Upper lobe of left lung (tissue), 6 donors: ENCODE results near the gene TRIM14. TPM values are rescaled to one million over a fixed set of nuclear protein-coding genes. Genes with fewer than 3 reads are reported as not detected.
"Not testable (repeated sequence)": the region's sequence is repeated elsewhere in the genome, so short reads cannot be mapped to it uniquely, and the experiment has no call there.

Experiments used
- ATAC-seq, 2 donors: fragments of 200-7000 bp; cut with Tn5 transposase; one replicate each; pipeline ENCODE4 v1.9.1; 2022; ENCODE audit warnings: mild to moderate bottlenecking in 2 of 2, moderate library complexity in 2 of 2; ENCODE audit not compliant: low FRiP score in 2 of 2
- DNase-seq, 2 donors: peaks; one replicate each; pipeline ENCODE4 v3.0.0-alpha.2; 2019 to 2020
- H3K27ac ChIP-seq, 4 donors: fragments of 200-600 bp; sonication (generic); one replicate each; pipeline ENCODE4 v1.5.1; 2016 to 2019
- H3K27me3 ChIP-seq, 4 donors: fragments of 200-600 bp; sonication (generic); one replicate each; pipeline ENCODE4 v1.5.1; 2017 to 2019
- H3K36me3 ChIP-seq, 4 donors: fragments of 200-600 bp; sonication (generic); one replicate each; pipeline ENCODE4 v1.5.1; 2016 to 2019
- H3K4me1 ChIP-seq, 4 donors: fragments of 200-600 bp; sonication (generic); one replicate each; pipeline ENCODE4 v1.5.1; 2018 to 2019
- H3K4me3 ChIP-seq, 4 donors: fragments of 200-600 bp; sonication (generic); one replicate each; pipeline ENCODE4 v1.5.1; 2017 to 2019; ENCODE audit warnings: mild to moderate bottlenecking in 2 of 4, moderate library complexity in 1 of 4
- H3K9me3 ChIP-seq, 4 donors: fragments of 200-600 bp; sonication (generic); one replicate each; pipeline ENCODE4 v1.5.1; 2018 to 2019
- EP300 ChIP-seq, 4 donors: sonication (generic); formaldehyde crosslinking; IDR thresholded peaks; one replicate each; pipeline ENCODE4 v1.5.1; 2017; ENCODE audit warnings: antibody characterized with exemption in 4 of 4, control low read depth in 2 of 4
- POLR2A ChIP-seq, 4 donors: fragments of 450-650 bp; IDR thresholded peaks; one replicate each; pipeline ENCODE4 v1.5.1; 2016 to 2017; ENCODE audit warnings: antibody characterized with exemption in 4 of 4, mild to moderate bottlenecking in 2 of 4
- POLR2AphosphoS5 ChIP-seq, 2 donors: sonication (generic); formaldehyde crosslinking; IDR thresholded peaks; one replicate each; pipeline ENCODE4 v1.5.1; 2017; ENCODE audit warnings: antibody characterized with exemption in 2 of 2
- WGBS, 2 donors: methylation state at CpG; one replicate each; pipeline ENCODE4 v1.1.5; 2017 to 2018; 5-methylcytosine and 5-hydroxymethylcytosine counted together
- total RNA-seq, 6 donors: library from RNA; depleted of rRNA in 4 of 6; stranded (reverse); fragments of >200 nt in 4 of 6; gene quantifications; one replicate each; pipeline versions ENCODE4 v1.1.0 to v1.2.1, GENCODE V29; 2016 to 2021
- TF ChIP-seq, protein P1 (sequence below), 6 experiments: fragments of 450-650 bp in 4 of 6; fragments of 200-600 bp in 2 of 6; sonication (generic) in 2 of 6; IDR thresholded peaks; one replicate each; pipeline ENCODE4 v1.5.1; 2016 to 2019; ENCODE audit warnings: antibody characterized with exemption in 6 of 6
- donor health status: DM: no; HTN: no; CAD: no; lungs with moderate emphysema.
- donor health status: DM: no; HTN: yes; CAD: no; lungs with severe emphysema.

TRIM14 gene
- total RNA-seq, 6 donors from 2014 or later, result 28.6 to 52.1 (median 46.2) TPM

- no peaks in the 10 kb centered on the region for H3K9me3 ChIP-seq
- no peaks in the 10 kb centered on the region for H3K4me1 ChIP-seq
- DNase-seq (peak in 1 of 2 donors; percentile 30), ATAC-seq (no peak)
- 92 to 99% methylated on average over 8 of the region's 8 CpGs for WGBS, 2 donors
- H3K4me3 ChIP-seq, result no peak overlapping the region
- H3K27ac ChIP-seq, result no peak overlapping the region
- TF ChIP-seq POLR2AphosphoS5 (IDR thresholded peaks at IDR 0.05), result no peak
- TF ChIP-seq, protein P1, sequence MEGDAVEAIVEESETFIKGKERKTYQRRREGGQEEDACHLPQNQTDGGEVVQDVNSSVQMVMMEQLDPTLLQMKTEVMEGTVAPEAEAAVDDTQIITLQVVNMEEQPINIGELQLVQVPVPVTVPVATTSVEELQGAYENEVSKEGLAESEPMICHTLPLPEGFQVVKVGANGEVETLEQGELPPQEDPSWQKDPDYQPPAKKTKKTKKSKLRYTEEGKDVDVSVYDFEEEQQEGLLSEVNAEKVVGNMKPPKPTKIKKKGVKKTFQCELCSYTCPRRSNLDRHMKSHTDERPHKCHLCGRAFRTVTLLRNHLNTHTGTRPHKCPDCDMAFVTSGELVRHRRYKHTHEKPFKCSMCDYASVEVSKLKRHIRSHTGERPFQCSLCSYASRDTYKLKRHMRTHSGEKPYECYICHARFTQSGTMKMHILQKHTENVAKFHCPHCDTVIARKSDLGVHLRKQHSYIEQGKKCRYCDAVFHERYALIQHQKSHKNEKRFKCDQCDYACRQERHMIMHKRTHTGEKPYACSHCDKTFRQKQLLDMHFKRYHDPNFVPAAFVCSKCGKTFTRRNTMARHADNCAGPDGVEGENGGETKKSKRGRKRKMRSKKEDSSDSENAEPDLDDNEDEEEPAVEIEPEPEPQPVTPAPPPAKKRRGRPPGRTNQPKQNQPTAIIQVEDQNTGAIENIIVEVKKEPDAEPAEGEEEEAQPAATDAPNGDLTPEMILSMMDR (IDR thresholded peaks at IDR 0.05), result no peak
- no peak for TF ChIP-seq POLR2A (IDR thresholded peaks at IDR 0.05)
- no peak for TF ChIP-seq EP300 (IDR thresholded peaks at IDR 0.05)
- H3K36me3 ChIP-seq, result peaks cover 0 to 19% (median 6%) of the 10 kb centered on the region in 4 donors
- no peaks in the 10 kb centered on the region for H3K27me3 ChIP-seq
These were observed 8.2 kb upstream of the TRIM14 start for GRCh38 chr9:98127226-98127625.

DNA sequence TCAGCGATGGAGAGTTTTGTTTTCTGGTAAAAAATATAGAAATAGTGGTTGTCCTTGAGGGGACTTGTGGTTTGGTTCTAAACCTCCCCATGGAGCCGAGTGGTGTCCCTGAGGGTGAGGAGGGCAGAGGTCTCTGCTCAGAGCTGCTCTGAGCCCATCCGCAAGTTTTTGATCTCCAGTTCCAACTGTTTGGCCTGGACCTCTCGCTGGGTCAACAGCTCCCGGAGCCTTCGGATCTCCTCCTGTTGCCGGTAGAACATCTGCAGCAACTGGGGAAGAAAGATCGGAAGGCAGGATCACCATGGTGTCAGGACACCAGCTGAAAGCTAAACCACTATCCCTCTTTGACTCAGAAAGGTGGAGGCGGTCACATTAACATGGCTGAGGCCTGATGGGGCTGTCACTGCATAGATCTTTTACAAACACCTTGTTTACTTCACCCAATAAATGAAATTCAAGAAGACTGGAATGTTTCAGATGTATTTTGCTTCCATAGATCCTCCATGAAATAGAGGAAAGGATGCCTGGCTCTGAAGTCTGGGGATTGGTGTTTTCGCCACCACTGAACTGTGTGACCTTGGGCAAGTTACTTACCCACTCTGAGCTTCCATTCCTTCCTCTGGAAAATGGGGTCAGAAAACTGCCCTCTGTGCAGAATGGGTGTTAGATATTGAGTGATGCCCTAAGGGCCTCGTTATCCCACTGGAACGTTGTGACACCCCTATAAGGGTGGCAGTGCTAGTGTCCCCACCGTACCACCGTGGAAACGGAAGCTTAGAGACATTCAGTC lies 5.8 kb upstream of the TRIM14 start:
- Histone ChIP-seq H3K36me3 (peaks cover 0 to 13% (median 3%) of the 10 kb centered on the region in 4 donors), H3K27me3 (no peaks in the 10 kb centered on the region), H3K27ac (no peak overlapping the region), H3K9me3 (no peaks in the 10 kb centered on the region), H3K4me3 (no peak overlapping the region), H3K4me1 (peaks cover 16 to 23% (median 20%) of the 10 kb centered on the region in 4 donors)
- no peak for ATAC-seq
- no peak for DNase-seq
- WGBS, 2 donors, result 94 to 95% methylated on average over 12 to 15 of the region's 15 CpGs
- TF ChIP-seq, protein P1 (IDR thresholded peaks at IDR 0.05), result no peak
- TF ChIP-seq POLR2AphosphoS5 (IDR thresholded peaks at IDR 0.05) (no peak), POLR2A (IDR thresholded peaks at IDR 0.05) (no peak), EP300 (IDR thresholded peaks at IDR 0.05) (no peak)

GRCh38 chr9:98124091-98124490 lies 5.1 kb upstream of the TRIM14 start:
- not testable (repeated sequence) for H3K27ac ChIP-seq, H3K9me3 ChIP-seq, ATAC-seq, H3K27me3 ChIP-seq, H3K4me3 ChIP-seq
- peak in 1 of 2 donors; percentile 24 for DNase-seq
- peaks cover 0 to 13% (median 3%) of the 10 kb centered on the region in 4 donors for H3K36me3 ChIP-seq
- WGBS, 2 donors, result 94 to 95% methylated on average over 13 of the region's 13 CpGs
- peaks cover 16 to 29% (median 22%) of the 10 kb centered on the region in 4 donors for H3K4me1 ChIP-seq

GRCh38 chr9:98121058-98121457 lies 2.0 kb upstream of the TRIM14 start:
- 10 to 11% methylated on average over 3 of the region's 3 CpGs for WGBS, 2 donors
- Histone ChIP-seq H3K4me1 (peaks cover 25 to 45% (median 33%) of the 10 kb centered on the region in 4 donors), H3K27me3 (no peaks in the 10 kb centered on the region), H3K27ac (peak overlapping the region; percentile 37 to 87 (median 81)), H3K9me3 (no peaks in the 10 kb centered on the region), H3K36me3 (no peaks in the 10 kb centered on the region), H3K4me3 (no peak overlapping the region)
- peak in 1 of 2 donors; percentile 53 for DNase-seq
- ATAC-seq, result no peak
- TF ChIP-seq, protein P1 (IDR thresholded peaks at IDR 0.05), result peak in 1 of 6 experiments; percentile 12
- TF ChIP-seq EP300 (IDR thresholded peaks at IDR 0.05), result no peak

- DNase-seq, result peak in 1 of 2 donors; percentile 40
- Histone ChIP-seq H3K4me1 (peaks cover 25 to 45% (median 33%) of the 10 kb centered on the region in 4 donors), H3K9me3 (no peaks in the 10 kb centered on the region), H3K36me3 (no peaks in the 10 kb centered on the region), H3K4me3 (no peak overlapping the region), H3K27ac (peak overlapping the region; percentile 68 to 87 (median 81)), H3K27me3 (no peaks in the 10 kb centered on the region)
- no peak for TF ChIP-seq EP300 (IDR thresholded peaks at IDR 0.05)
- TF ChIP-seq POLR2AphosphoS5 (IDR thresholded peaks at IDR 0.05), result no peak
- TF ChIP-seq POLR2A (IDR thresholded peaks at IDR 0.05), result no peak
- TF ChIP-seq, protein P1 (IDR thresholded peaks at IDR 0.05), result no peak
- ATAC-seq, result peak; percentile 16 to 29
- WGBS, 2 donors, result 33 to 47% methylated on average over 3 of the region's 3 CpGs
These were observed 1.5 kb upstream of the TRIM14 start for GRCh38 chr9:98120476-98120875.
